HG03045 (cell line): ENCODE results near the gene CDC42BPB.

ENCODE experiments used
- ATAC-seq: cut with Tn5 transposase; IDR thresholded peaks from one replicate; pipeline ENCODE4 v1.9.1; 2021; ENCODE audit warnings: mild to moderate bottlenecking, moderate library complexity; ENCODE audit not compliant: unreplicated experiment

CDC42BPB gene

GRCh38 chr14:102883089-102883541, 174.2 kb downstream of the CDC42BPB start:
- no peak for ATAC-seq
